Muscle layer of colon (tissue), 2 donors: Measurements from ENCODE around the gene CHST13.

ENCODE experiments used
- H3K27ac ChIP-seq: one replicate; pipeline ENCODE4 v1.7.0; 2013; ENCODE audit warnings: low read depth, mild to moderate bottlenecking, low read length, moderate library complexity
- H3K27me3 ChIP-seq, 2 donors: one replicate each; pipeline ENCODE4 v1.7.0; 2013; ENCODE audit warnings: low read length in 2 of 2, mild to moderate bottlenecking in 2 of 2; ENCODE audit not compliant: insufficient read depth in 2 of 2, control insufficient read depth in 1 of 2
- H3K36me3 ChIP-seq: one replicate; pipeline ENCODE4 v1.7.0; 2013; ENCODE audit warnings: mild to moderate bottlenecking, low read length; ENCODE audit not compliant: insufficient read depth
- H3K4me1 ChIP-seq: one replicate; pipeline ENCODE4 v1.7.0; 2013; ENCODE audit warnings: mild to moderate bottlenecking, low read length; ENCODE audit not compliant: insufficient read depth
- H3K4me3 ChIP-seq, 2 donors: one replicate each; pipeline ENCODE4 v1.7.0; 2013; ENCODE audit warnings: low read length in 2 of 2, low read depth in 1 of 2, mild to moderate bottlenecking in 1 of 2, moderate library complexity in 1 of 2
- H3K9ac ChIP-seq: one replicate; pipeline ENCODE4 v1.7.0; 2013; ENCODE audit warnings: low read length
- H3K9me3 ChIP-seq: one replicate; pipeline ENCODE4 v1.7.0; 2013; ENCODE audit warnings: mild to moderate bottlenecking, low read length
- donor health status: abdominal sarcoma.
- donor health status: Adenocarcinoma of cecum.

CHST13 gene

GRCh38 chr3:126555795-126556636, 32.1 kb downstream of the CHST13 start:
- Histone ChIP-seq H3K9ac (no peak overlapping the region), H3K36me3 (no peaks in the 10 kb centered on the region), H3K4me1 (no peaks in the 10 kb centered on the region), H3K27me3 (peaks cover 0 to 4% of the 10 kb centered on the region in 2 donors), H3K27ac (no peak overlapping the region), H3K4me3 (no peak overlapping the region), H3K9me3 (no peaks in the 10 kb centered on the region)

- H3K36me3 ChIP-seq = no peaks in the 10 kb centered on the region
- no peak overlapping the region for H3K4me3 ChIP-seq
- peaks cover 0 to 4% of the 10 kb centered on the region in 2 donors for H3K27me3 ChIP-seq
- no peak overlapping the region for H3K27ac ChIP-seq
- no peak overlapping the region for H3K9ac ChIP-seq
- no peaks in the 10 kb centered on the region for H3K9me3 ChIP-seq
- H3K4me1 ChIP-seq = no peaks in the 10 kb centered on the region
These were observed 32.9 kb downstream of the CHST13 start for GRCh38 chr3:126556637-126557414.

- no peak overlapping the region for H3K9ac ChIP-seq
- H3K4me3 ChIP-seq = no peak overlapping the region
- H3K27ac ChIP-seq = no peak overlapping the region
- H3K36me3 ChIP-seq = no peaks in the 10 kb centered on the region
- H3K4me1 ChIP-seq = no peaks in the 10 kb centered on the region
- no peaks in the 10 kb centered on the region for H3K9me3 ChIP-seq
- H3K27me3 ChIP-seq = peaks cover 0 to 4% of the 10 kb centered on the region in 2 donors
These were observed 33.4 kb downstream of the CHST13 start for GRCh38 chr3:126557415-126557745.

GRCh38 chr3:126557761-126558160, 33.8 kb downstream of the CHST13 start:
- H3K27me3 ChIP-seq = peaks cover 0 to 4% of the 10 kb centered on the region in 2 donors
- H3K9me3 ChIP-seq = no peaks in the 10 kb centered on the region
- no peak overlapping the region for H3K4me3 ChIP-seq
- no peak overlapping the region for H3K27ac ChIP-seq
- no peak overlapping the region for H3K9ac ChIP-seq
- no peaks in the 10 kb centered on the region for H3K36me3 ChIP-seq
- no peaks in the 10 kb centered on the region for H3K4me1 ChIP-seq

- Histone ChIP-seq H3K36me3 (no peaks in the 10 kb centered on the region), H3K4me1 (no peaks in the 10 kb centered on the region), H3K27ac (no peak within 1 kb of the TSS), H3K9me3 (no peaks in the 10 kb centered on the region), H3K4me3 (no peak within 1 kb of the TSS), H3K27me3 (peaks cover 0 to 4% of the 10 kb centered on the region in 2 donors), H3K9ac (no peak within 1 kb of the TSS)
These were observed 34.5 kb downstream of the CHST13 start, which contains the start of gene C3orf22 for GRCh38 chr3:126558336-126559071. TSS of gene C3orf22 (minus strand) at chr3:126558932. CDS start at chr3:126553390, 5,542 bp downstream.

- peaks cover 0 to 4% of the 10 kb centered on the region in 2 donors for H3K27me3 ChIP-seq
- no peak overlapping the region for H3K27ac ChIP-seq
- no peak overlapping the region for H3K4me3 ChIP-seq
- no peaks in the 10 kb centered on the region for H3K36me3 ChIP-seq
- H3K9ac ChIP-seq = no peak overlapping the region
- no peaks in the 10 kb centered on the region for H3K4me1 ChIP-seq
- no peaks in the 10 kb centered on the region for H3K9me3 ChIP-seq
These were observed 38.9 kb downstream of the CHST13 start for GRCh38 chr3:126562737-126563276.

GRCh38 chr3:126567696-126568438, 43.9 kb downstream of the CHST13 start:
- Histone ChIP-seq H3K27ac (no peak overlapping the region), H3K4me3 (no peak overlapping the region), H3K9me3 (no peaks in the 10 kb centered on the region), H3K36me3 (no peaks in the 10 kb centered on the region), H3K4me1 (no peaks in the 10 kb centered on the region), H3K9ac (no peak overlapping the region), H3K27me3 (no peaks in the 10 kb centered on the region)

GRCh38 chr3:126568776-126569342, 44.9 kb downstream of the CHST13 start:
- Histone ChIP-seq H3K9ac (no peak overlapping the region), H3K36me3 (no peaks in the 10 kb centered on the region), H3K4me1 (no peaks in the 10 kb centered on the region), H3K27me3 (no peaks in the 10 kb centered on the region), H3K27ac (no peak overlapping the region), H3K9me3 (no peaks in the 10 kb centered on the region), H3K4me3 (no peak overlapping the region)

- Histone ChIP-seq H3K9me3 (no peaks in the 10 kb centered on the region), H3K36me3 (no peaks in the 10 kb centered on the region), H3K4me3 (no peak overlapping the region), H3K27me3 (no peaks in the 10 kb centered on the region), H3K9ac (no peak overlapping the region), H3K27ac (no peak overlapping the region), H3K4me1 (no peaks in the 10 kb centered on the region)
These were observed 45.5 kb downstream of the CHST13 start for GRCh38 chr3:126569390-126569975.

- Histone ChIP-seq H3K9me3 (no peaks in the 10 kb centered on the region), H3K4me1 (no peaks in the 10 kb centered on the region), H3K27me3 (no peaks in the 10 kb centered on the region), H3K27ac (no peak overlapping the region), H3K9ac (no peak overlapping the region), H3K4me3 (no peak overlapping the region), H3K36me3 (no peaks in the 10 kb centered on the region)
These were observed 46.2 kb downstream of the CHST13 start for GRCh38 chr3:126570103-126570541.
